LNCaP clone FGC (cell line): ENCODE results near the gene RTN4RL1.

ENCODE experiments used
- DNase-seq: peaks from one replicate; pipeline ENCODE4 v3.0.0-alpha.2; 2011; ENCODE audit warnings: low read depth
- H3K4me3 ChIP-seq: 2 replicates; pipeline ENCODE4 v1.5.1; 2011; ENCODE audit warnings: mild to moderate bottlenecking, low read depth, low read length, control low read depth
- TF ChIP-seq, protein P1 (sequence below): IDR thresholded peaks from 2 replicates; pipeline ENCODE4 v1.5.1; 2012; ENCODE audit warnings: mild to moderate bottlenecking; ENCODE audit not compliant: control insufficient read depth, insufficient read depth; ENCODE audit errors: extremely low read depth

Gene RTN4RL1

DNA sequence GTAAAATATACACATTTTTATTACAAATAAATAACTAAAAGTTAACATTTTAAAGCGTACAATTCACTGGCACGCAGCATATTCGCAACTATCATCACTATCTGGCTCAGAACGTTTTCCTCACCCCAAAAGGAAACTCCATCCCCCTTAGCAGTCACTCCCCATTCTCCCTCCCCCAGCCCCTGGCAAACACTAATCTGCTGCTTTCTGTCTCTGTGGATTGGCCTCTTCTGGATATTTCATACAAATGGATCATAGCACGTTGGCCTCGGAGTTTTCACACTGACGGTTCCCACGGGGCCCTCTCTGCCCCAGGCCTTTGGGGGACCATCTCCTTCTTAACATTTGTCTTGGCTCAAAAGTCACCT, 64.6 kb downstream of the RTN4RL1 start:
- no peak for DNase-seq
- no peak overlapping the region for H3K4me3 ChIP-seq
- TF ChIP-seq, protein P1, sequence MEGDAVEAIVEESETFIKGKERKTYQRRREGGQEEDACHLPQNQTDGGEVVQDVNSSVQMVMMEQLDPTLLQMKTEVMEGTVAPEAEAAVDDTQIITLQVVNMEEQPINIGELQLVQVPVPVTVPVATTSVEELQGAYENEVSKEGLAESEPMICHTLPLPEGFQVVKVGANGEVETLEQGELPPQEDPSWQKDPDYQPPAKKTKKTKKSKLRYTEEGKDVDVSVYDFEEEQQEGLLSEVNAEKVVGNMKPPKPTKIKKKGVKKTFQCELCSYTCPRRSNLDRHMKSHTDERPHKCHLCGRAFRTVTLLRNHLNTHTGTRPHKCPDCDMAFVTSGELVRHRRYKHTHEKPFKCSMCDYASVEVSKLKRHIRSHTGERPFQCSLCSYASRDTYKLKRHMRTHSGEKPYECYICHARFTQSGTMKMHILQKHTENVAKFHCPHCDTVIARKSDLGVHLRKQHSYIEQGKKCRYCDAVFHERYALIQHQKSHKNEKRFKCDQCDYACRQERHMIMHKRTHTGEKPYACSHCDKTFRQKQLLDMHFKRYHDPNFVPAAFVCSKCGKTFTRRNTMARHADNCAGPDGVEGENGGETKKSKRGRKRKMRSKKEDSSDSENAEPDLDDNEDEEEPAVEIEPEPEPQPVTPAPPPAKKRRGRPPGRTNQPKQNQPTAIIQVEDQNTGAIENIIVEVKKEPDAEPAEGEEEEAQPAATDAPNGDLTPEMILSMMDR: no peak

DNA sequence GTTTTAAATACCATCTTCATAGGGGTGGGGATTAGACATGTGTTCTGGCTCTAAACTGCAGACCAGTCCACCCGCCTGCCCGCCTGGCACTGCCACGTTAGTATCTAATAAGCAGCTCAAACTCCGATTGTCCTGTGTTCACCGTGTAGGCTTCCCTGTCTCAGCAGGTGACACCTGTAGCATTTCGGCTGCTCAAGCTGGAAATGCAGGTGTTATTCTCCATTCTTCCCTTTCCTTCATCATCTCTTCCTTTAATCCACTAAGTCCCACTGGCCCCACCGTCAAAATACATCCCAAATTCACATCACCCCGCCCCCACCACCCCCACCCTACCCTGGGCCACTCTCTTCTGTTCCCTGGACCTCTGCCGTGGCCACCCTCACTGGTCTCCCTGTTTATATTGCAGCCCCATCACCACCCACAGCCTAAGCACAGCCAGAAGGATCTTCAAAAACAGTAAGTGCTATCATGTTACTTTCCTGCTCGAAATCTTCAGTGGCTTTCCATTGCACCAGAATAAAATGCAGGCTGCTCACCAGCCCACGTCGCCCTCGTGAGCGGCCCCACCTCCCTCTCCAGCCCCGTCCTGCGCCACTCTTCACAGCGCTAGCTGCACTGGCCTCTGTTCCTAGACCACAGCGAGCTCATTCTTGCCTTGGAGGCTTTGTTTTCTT, 65.1 kb downstream of the RTN4RL1 start:
- no peak for DNase-seq
- H3K4me3 ChIP-seq: no peak overlapping the region
- TF ChIP-seq, protein P1: no peak

DNA sequence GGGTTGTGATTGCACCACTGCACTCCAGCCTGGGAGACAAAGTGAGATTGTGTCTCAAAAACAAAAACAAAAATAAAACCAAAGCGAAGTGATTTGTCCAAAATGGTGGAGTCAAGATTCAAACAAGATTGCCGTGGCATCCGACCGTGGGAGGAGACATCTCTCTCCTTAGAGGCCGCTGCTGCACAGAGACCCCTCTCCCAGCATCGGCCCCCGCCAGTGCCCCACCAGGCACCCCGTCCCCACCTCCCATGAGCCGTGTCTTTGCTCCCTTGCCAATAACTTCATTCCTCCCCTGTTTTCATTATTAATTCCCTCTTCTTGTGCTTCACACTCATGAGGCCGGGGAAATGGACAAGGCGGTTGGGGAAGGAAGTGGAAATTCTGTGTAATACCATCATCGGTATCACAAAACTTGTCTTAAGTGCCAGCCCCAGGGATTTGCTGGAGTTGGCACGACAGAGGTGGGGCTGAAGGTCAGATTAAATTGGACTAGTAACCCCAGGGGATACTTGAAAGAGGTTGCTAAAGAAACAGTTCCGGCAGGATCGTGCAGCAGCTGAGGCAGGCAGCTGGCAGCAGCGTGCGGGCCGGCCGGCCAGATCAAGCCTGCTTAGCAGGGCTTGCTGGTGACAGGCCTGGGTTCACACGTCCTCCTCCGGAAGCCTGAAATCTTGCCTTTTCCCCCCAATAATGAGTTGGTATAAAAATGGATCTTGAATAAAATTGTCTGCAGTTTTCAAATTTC, 66.8 kb downstream of the RTN4RL1 start:
- no peak overlapping the region for H3K4me3 ChIP-seq
- DNase-seq: no peak
- TF ChIP-seq, protein P1: no peak

DNA sequence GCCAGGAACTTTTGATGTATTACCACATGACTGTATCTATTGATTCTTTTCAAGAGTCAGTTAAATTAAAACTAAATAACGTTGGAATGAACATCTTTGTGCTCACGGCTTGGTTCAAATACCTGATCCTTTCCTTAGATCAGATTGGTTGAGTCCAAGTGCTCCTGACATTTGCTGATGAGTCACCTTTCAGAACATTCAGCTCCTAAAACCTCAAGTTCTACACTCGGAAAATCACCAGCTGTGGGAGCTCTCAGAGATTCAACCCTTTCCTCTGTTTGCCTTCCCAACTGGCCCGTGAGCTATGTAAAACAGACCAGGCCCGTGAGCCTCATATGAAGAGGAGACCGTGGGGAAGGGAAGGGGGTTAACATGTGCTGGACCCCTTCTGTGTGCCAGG, 68.1 kb downstream of the RTN4RL1 start:
- TF ChIP-seq, protein P1: no peak
- no peak for DNase-seq
- no peak overlapping the region for H3K4me3 ChIP-seq

DNA sequence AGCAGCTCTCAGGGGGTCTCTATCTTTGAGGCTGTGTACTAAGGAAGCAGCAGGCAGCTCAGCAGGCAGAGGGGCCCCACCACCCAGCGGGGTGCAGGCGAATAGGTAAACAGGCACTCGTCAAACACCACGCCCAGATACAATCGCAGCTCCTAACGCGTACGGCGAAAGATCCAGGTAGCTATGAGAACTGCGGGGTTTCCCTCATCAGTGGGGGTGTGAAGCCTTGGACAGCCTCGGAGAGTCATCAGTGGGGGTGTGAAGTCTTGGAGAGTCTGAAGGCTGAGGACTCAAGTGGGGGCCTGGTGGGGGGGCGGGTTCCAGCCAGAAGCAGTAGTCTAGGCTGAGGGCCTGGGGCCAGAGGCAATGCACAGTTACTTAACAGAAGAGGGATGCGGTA, 69.0 kb downstream of the RTN4RL1 start:
- TF ChIP-seq, protein P1: no peak
- H3K4me3 ChIP-seq: no peak overlapping the region
- no peak for DNase-seq

DNA sequence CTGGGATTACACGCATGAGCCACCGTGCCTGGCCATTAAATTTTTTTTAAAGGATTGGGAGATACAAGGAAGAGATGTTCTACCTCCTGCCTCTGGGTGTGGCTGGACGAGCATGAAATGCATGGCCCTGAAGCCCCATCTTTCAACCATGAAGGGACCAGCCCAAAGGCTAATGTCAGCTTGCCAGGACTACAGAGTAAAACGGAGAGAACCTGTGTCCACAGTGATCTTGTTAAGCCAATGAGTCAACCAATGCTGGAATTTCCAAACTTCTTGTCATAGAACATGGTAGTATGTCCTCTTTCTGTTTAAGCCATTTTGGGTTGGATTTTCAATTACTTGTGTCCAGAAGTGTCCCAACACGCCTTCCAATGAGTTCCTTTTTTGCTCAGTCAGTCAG, 71.3 kb downstream of the RTN4RL1 start:
- no peak overlapping the region for H3K4me3 ChIP-seq
- TF ChIP-seq, protein P1: no peak
- no peak for DNase-seq

DNA sequence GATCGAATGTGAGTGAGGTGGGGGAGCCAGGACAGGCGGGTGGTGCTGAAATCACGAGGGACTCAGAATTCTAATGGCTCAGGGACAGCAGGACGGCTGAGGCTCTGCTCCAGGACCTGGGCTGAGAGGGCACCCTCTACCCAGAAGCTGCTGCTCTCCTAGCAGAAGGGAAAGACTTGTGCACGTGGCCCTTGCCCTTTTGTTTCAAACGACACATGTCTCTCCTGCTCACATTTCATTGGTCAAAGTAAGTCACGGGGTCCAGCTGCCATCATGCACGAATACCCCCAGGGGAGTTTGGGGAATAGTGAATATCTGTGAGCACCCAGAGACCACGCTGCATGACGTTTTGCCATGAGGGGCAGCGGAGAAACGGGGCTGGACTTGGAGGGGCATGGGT, 73.2 kb downstream of the RTN4RL1 start:
- TF ChIP-seq, protein P1: no peak
- DNase-seq: no peak

More for the DNA sequence above, 73.2 kb downstream of the RTN4RL1 start:
- no peak overlapping the region for H3K4me3 ChIP-seq
